H1 (cell line): Measurements from ENCODE around the gene CEMIP2. TPM values are rescaled to one million over a fixed set of nuclear protein-coding genes. Genes with fewer than 3 reads are reported as not detected.

Source experiments
- CTCF ChIA-PET: fragments of 300-600 bp; sonication (Branson Sonifier 250); formaldehyde crosslinking; loops from one replicate; lab custom pipeline; 2021; ENCODE audit not compliant: partially characterized antibody; lab: Charles Lee
- POLR2A ChIA-PET: fragments of 300-600 bp; sonication (Branson Sonifier 250); formaldehyde crosslinking; loops from one replicate; lab custom pipeline; 2021; ENCODE audit warnings: inconsistent platforms; ENCODE audit not compliant: partially characterized antibody; lab: Charles Lee
- DNase-seq, 2 experiments: peaks; one replicate each; pipeline versions ENCODE4 v3.0.0 to v3.0.0-alpha.2; 2010 to 2022; ENCODE audit warnings: low spot score in 2 of 2, low read depth in 1 of 2, mixed read lengths in 1 of 2
- FAIRE-seq: peaks from 2 replicates; lab custom pipeline; 2011; peaks lifted over from hg19 to GRCh38; lab: Jason Lieb, UNC
- H2AFZ ChIP-seq: 2 replicates; pipeline ENCODE4 v1.8.1; 2012; ENCODE audit warnings: low read length, inconsistent platforms
- H2AK5ac ChIP-seq: 2 replicates; pipeline ENCODE4 v1.6.1; 2013; ENCODE audit warnings: low read depth, low read length
- H2BK120ac ChIP-seq: replicated peaks from 2 replicates; pipeline ENCODE3; 2013; ENCODE audit warnings: low read depth, low read length, inconsistent platforms
- H2BK12ac ChIP-seq: 2 replicates; pipeline ENCODE4 v1.6.1; 2013; ENCODE audit warnings: low read depth, low read length
- H2BK15ac ChIP-seq: 2 replicates; pipeline ENCODE4 v1.6.1; 2013; ENCODE audit warnings: low read length
- H2BK20ac ChIP-seq: 2 replicates; pipeline ENCODE4 v1.6.1; 2013; ENCODE audit warnings: low read length
- H2BK5ac ChIP-seq: 2 replicates; pipeline ENCODE4 v1.6.1; 2013; ENCODE audit warnings: low read depth, low read length
- H3K14ac ChIP-seq: 2 replicates; pipeline ENCODE4 v1.6.1; 2013; ENCODE audit warnings: inconsistent platforms; ENCODE audit not compliant: insufficient read length
- H3K18ac ChIP-seq: 2 replicates; pipeline ENCODE4 v1.6.1; 2013; ENCODE audit warnings: low read length; ENCODE audit errors: extremely low read depth
- H3K23ac ChIP-seq: 2 replicates; pipeline ENCODE4 v1.6.1; 2013; ENCODE audit warnings: inconsistent platforms; ENCODE audit not compliant: insufficient read length
- H3K23me2 ChIP-seq: 2 replicates; pipeline ENCODE4 v1.6.1; 2013; ENCODE audit warnings: low read depth, low read length
- H3K27ac ChIP-seq: 2 replicates; pipeline ENCODE4 v1.6.1; 2011; ENCODE audit warnings: low read depth, low read length, inconsistent platforms
- H3K27me3 ChIP-seq, 4 experiments: replicated peaks in 1 of 4; 1 replicate in 1 of 4; 2 replicates in 3 of 4; pipeline versions ENCODE4 v1.6.1 to v1.8.1; 2011 to 2013; ENCODE audit warnings: low read length in 3 of 4, mild to moderate bottlenecking in 3 of 4, inconsistent platforms in 2 of 4, mixed read lengths in 2 of 4, moderate library complexity in 1 of 4; ENCODE audit not compliant: control insufficient read depth in 3 of 4, insufficient read depth in 3 of 4; ENCODE audit errors: extremely low read depth in 1 of 4
- H3K36me3 ChIP-seq, 4 experiments: 2 replicates each; pipeline versions ENCODE4 v1.6.1 to v1.8.1; 2011 to 2013; ENCODE audit warnings: mild to moderate bottlenecking in 4 of 4, low read length in 3 of 4, moderate library complexity in 2 of 4, control low read depth in 1 of 4, inconsistent platforms in 1 of 4; ENCODE audit not compliant: insufficient read depth in 4 of 4, control insufficient read depth in 2 of 4
- H3K4ac ChIP-seq: replicated peaks from 2 replicates; pipeline ENCODE3; 2013; ENCODE audit warnings: low read length, low read depth, mixed read lengths, inconsistent platforms; ENCODE audit not compliant: insufficient read length
- H3K4me1 ChIP-seq, 4 experiments: replicated peaks in 1 of 4; 1 replicate in 1 of 4; 2 replicates in 3 of 4; pipeline versions ENCODE4 v1.6.1 to v1.8.1; 2011 to 2013; ENCODE audit warnings: low read length in 3 of 4, inconsistent platforms in 2 of 4, mixed read lengths in 1 of 4; ENCODE audit not compliant: insufficient read depth in 4 of 4, control insufficient read depth in 3 of 4
- H3K4me2 ChIP-seq, 2 experiments: 2 replicates each; pipeline versions ENCODE4 v1.6.1 to v1.8.1; 2011 to 2013; ENCODE audit warnings: low read depth in 2 of 2, low read length in 2 of 2, control low read depth in 1 of 2, inconsistent platforms in 1 of 2, mild to moderate bottlenecking in 1 of 2; ENCODE audit not compliant: insufficient read depth in 1 of 2
- H3K4me3 ChIP-seq, 4 experiments: fragments of 200-600, 300-600 bp in 1 of 4; sonication (generic), shearing (Covaris generic), sonication (Bioruptor Twin) in 1 of 4; 2 replicates each; pipeline versions ENCODE4 v1.5.1 to v1.8.1; 2011 to 2016; ENCODE audit warnings: low read length in 4 of 4, low read depth in 3 of 4, control low read depth in 2 of 4, inconsistent platforms in 2 of 4, mild to moderate bottlenecking in 2 of 4, mixed read lengths in 1 of 4, moderate library complexity in 1 of 4; ENCODE audit not compliant: insufficient read depth in 2 of 4; ENCODE audit errors: extremely low read depth in 1 of 4
- H3K56ac ChIP-seq: replicated peaks from 2 replicates; pipeline ENCODE3; 2013; ENCODE audit warnings: low read depth, mild to moderate bottlenecking, mixed read lengths, low read length, inconsistent platforms; ENCODE audit not compliant: insufficient read length
- H3K79me1 ChIP-seq: 2 replicates; pipeline ENCODE4 v1.6.1; 2013; ENCODE audit warnings: low read depth, low read length, control low read depth
- H3K79me2 ChIP-seq, 2 experiments: 2 replicates each; pipeline versions ENCODE4 v1.6.1 to v1.8.1; 2012 to 2013; ENCODE audit warnings: low read length in 2 of 2, mild to moderate bottlenecking in 2 of 2, inconsistent platforms in 1 of 2; ENCODE audit not compliant: insufficient read depth in 2 of 2, control insufficient read depth in 1 of 2
- H3K9ac ChIP-seq, 4 experiments: replicated peaks in 1 of 4; 1 replicate in 1 of 4; 2 replicates in 3 of 4; pipeline versions ENCODE4 v1.6.1 to v1.8.1; 2011 to 2013; ENCODE audit warnings: low read depth in 3 of 4, low read length in 3 of 4, control low read depth in 2 of 4, mild to moderate bottlenecking in 2 of 4, moderate library complexity in 2 of 4, inconsistent platforms in 1 of 4; ENCODE audit errors: extremely low read depth in 1 of 4
- H3K9me3 ChIP-seq, 2 experiments: 2 replicates each; pipeline versions ENCODE4 v1.6.1 to v1.8.1; 2012 to 2013; ENCODE audit warnings: mild to moderate bottlenecking in 2 of 2, moderate library complexity in 2 of 2, control low read depth in 1 of 2, inconsistent platforms in 1 of 2, low read depth in 1 of 2, low read length in 1 of 2, mixed read lengths in 1 of 2; ENCODE audit not compliant: insufficient read depth in 2 of 2
- H4K20me1 ChIP-seq, 2 experiments: replicated peaks in 1 of 2; 2 replicates each; pipeline versions ENCODE3 to v1.8.1; 2011 to 2013; ENCODE audit warnings: inconsistent platforms in 2 of 2, low read length in 2 of 2, mild to moderate bottlenecking in 1 of 2; ENCODE audit not compliant: insufficient read depth in 2 of 2, control insufficient read depth in 1 of 2
- H4K5ac ChIP-seq: 2 replicates; pipeline ENCODE4 v1.6.1; 2013; ENCODE audit warnings: low read length, low read depth, mixed read lengths, inconsistent platforms; ENCODE audit not compliant: insufficient read length
- H4K8ac ChIP-seq: 2 replicates; pipeline ENCODE4 v1.8.0; 2013; ENCODE audit warnings: mild to moderate bottlenecking, moderate library complexity, low read length, inconsistent platforms; ENCODE audit not compliant: insufficient read depth; ENCODE audit errors: extremely low read depth
- H4K91ac ChIP-seq: replicated peaks from 2 replicates; pipeline ENCODE3; 2013; ENCODE audit warnings: low read length, mixed read lengths, inconsistent platforms; ENCODE audit not compliant: insufficient read length
- KDM4A ChIP-seq: IDR thresholded peaks from one replicate; pipeline ENCODE4 v1.7.1; 2012; ENCODE audit warnings: low read depth, mild to moderate bottlenecking, moderate library complexity, low read length, inconsistent platforms; ENCODE audit not compliant: severe bottlenecking
- SIN3A ChIP-seq, 2 experiments: IDR thresholded peaks in 1 of 2; conservative IDR thresholded peaks in 1 of 2; 2 replicates each; pipeline ENCODE4 v1.6.1; 2011 to 2012; ENCODE audit warnings: low read length in 2 of 2, improper control_type of control experiment in 1 of 2, low read depth in 1 of 2, mild to moderate bottlenecking in 1 of 2
- SP4 ChIP-seq: IDR thresholded peaks from 2 replicates; pipeline ENCODE4 v1.6.1; 2012; ENCODE audit warnings: low read length, inconsistent platforms
- TCF12 ChIP-seq: IDR thresholded peaks from 2 replicates; pipeline ENCODE4 v1.6.1; 2011; ENCODE audit warnings: low read depth, mild to moderate bottlenecking, low read length
- YY1 ChIP-seq: IDR thresholded peaks from 2 replicates; pipeline ENCODE4 v1.6.1; 2011; ENCODE audit warnings: low read depth, mild to moderate bottlenecking, low read length
- WGBS, 2 experiments: shearing (Covaris generic) in 1 of 2; methylation state at CpG; one replicate each; pipeline versions ENCODE4 v1.1.6 to v1.1.7; 2013 to 2015; ENCODE audit warnings: low lambda C conversion rate in 2 of 2, mixed read lengths in 2 of 2, inconsistent platforms in 1 of 2, low coverage in 1 of 2, missing lambda C conversion rate in 1 of 2; ENCODE audit not compliant: insufficient replicate concordance in 2 of 2, insufficient coverage in 1 of 2, insufficient read length in 1 of 2; ENCODE audit errors: extremely low coverage in 1 of 2, missing lambda C conversion rate in 1 of 2; 5-methylcytosine and 5-hydroxymethylcytosine counted together
- polyA plus RNA-seq, 7 experiments: library from polyadenylated mRNA; depleted of rRNA in 3 of 7; stranded (reverse) in 5 of 7; unstranded in 2 of 7; fragments of >200 nt in 5 of 7; fragments of 200-250 nt in 2 of 7; gene quantifications; 1 replicate in 5 of 7; 2 replicates in 1 of 7; 4 replicates in 1 of 7; pipeline versions ENCODE4 v1.2.1 to v1.2.3, GENCODE V29; 2011 to 2013; ENCODE audit warnings: missing spikeins in 2 of 7, mixed read lengths in 2 of 7
- total RNA-seq: library from RNA; stranded (reverse); fragmentation: NEBNext Ultra II Directional; extraction: Animal tissue kit (Norgen Biotek cat#: 25700); gene quantifications from 2 replicates; pipeline ENCODE4 v1.2.1, GENCODE V29; 2021

Gene CEMIP2
- total and polyA plus RNA-seq, 2 of the 8 experiments (the other 6 are each of a cell fraction or from before 2014, with no cell fraction given), result 25.2 to 52.1 TPM

- H3K9ac ChIP-seq, result no peak overlapping the region
- no peak overlapping the region for H2BK5ac ChIP-seq
- H4K8ac ChIP-seq, result no peak overlapping the region
- no peaks in the 10 kb centered on the region for H3K79me1 ChIP-seq
- no peak overlapping the region for H2AK5ac ChIP-seq
- H3K4me1 ChIP-seq, result peaks cover 0 to 5% (median 0%) of the 10 kb centered on the region in 4 experiments; a peak in 1 of 7 replicates
- no peak for FAIRE-seq
- no peaks in the 10 kb centered on the region for H3K9me3 ChIP-seq
- no peaks in the 10 kb centered on the region for H3K23me2 ChIP-seq
- H2BK15ac ChIP-seq, result no peak overlapping the region
- H2BK12ac ChIP-seq, result no peak overlapping the region
- no peaks in the 10 kb centered on the region for H4K20me1 ChIP-seq
- ChIA-PET POLR2A (no interaction called here), CTCF (interaction anchor here (0.7 to 3.3 kb wide), 3 partner anchors 16 to 118 kb away, joined by 3 to 16 read pairs (median 4); no protein-coding TSS in a partner anchor)
- no peak overlapping the region for H2BK120ac ChIP-seq
- no peak overlapping the region for H2BK20ac ChIP-seq
- no peaks in the 10 kb centered on the region for H3K79me2 ChIP-seq
- no peak overlapping the region for H3K23ac ChIP-seq
- no peak overlapping the region for H3K4me2 ChIP-seq
- H3K14ac ChIP-seq, result no peak overlapping the region
- TF ChIP-seq TCF12 (no peak), SIN3A (conservative IDR thresholded peaks at IDR 0.05 in 1 of 2, IDR thresholded peaks at IDR 0.05 in 1 of 2; ENCODE audit: low read depth in 1 of 2, low read length in 2 of 2) (no peak), KDM4A (no peak), SP4 (no peak), YY1 (no peak)
- DNase-seq, result no peak
- no peak overlapping the region for H3K27ac ChIP-seq
- no peaks in the 10 kb centered on the region for H3K36me3 ChIP-seq
- no peak overlapping the region for H3K4me3 ChIP-seq
- H2AFZ ChIP-seq, result no peak overlapping the region
- H3K27me3 ChIP-seq, result no peaks in the 10 kb centered on the region; a peak in 1 of 7 replicates
- H3K56ac ChIP-seq, result no peak overlapping the region
- no peak overlapping the region for H4K91ac ChIP-seq
- H3K4ac ChIP-seq, result no peak overlapping the region
- H4K5ac ChIP-seq, result no peak overlapping the region
- H3K18ac ChIP-seq, result no peak overlapping the region
- 86% methylated on average over 1 of the region's 1 CpG; no CpG with 5 or more reads in 1 of the 2 experiments for WGBS, 2 experiments
Observed at GRCh38 chr9:71644819-71645362, 123.4 kb downstream of the CEMIP2 start.
